ENCODE measurements around the gene RPSA. TPM values are rescaled to one million over a fixed set of nuclear protein-coding genes. Genes with fewer than 3 reads are reported as not detected.

The RPSA gene
- total and polyA plus RNA-seq, 2 experiments from 2014 or later: 406 to 1,590 TPM

- TF ChIP-seq EZH2phosphoT487 (IDR thresholded peaks at IDR 0.05; ENCODE audit: insufficient read depth, low read depth) (no peak), EZH2 (IDR thresholded peaks at IDR 0.05; ENCODE audit: insufficient read depth, poor library complexity, severe bottlenecking) (no peak)
- in situ Hi-C loops (cut with MboI): no loop called here
Observed at GRCh38 chr3:39396690-39397089, 9.8 kb upstream of the RPSA start.

GRCh38 chr3:39398700-39399099, 7.8 kb upstream of the RPSA start:
- Histone ChIP-seq H3K36me3 (ENCODE audit: low read depth) (peaks cover 26% of the 10 kb centered on the region; the same call in 1 of the 2 replicates), H3K79me2 (ENCODE audit: insufficient read depth) (no peaks in the 10 kb centered on the region), H3K9me2 (ENCODE audit: insufficient read depth) (no peaks in the 10 kb centered on the region), H3K9me3 (ENCODE audit: low read depth) (no peaks in the 10 kb centered on the region), H3K27ac (no peak overlapping the region), H4K20me1 (ENCODE audit: insufficient read depth) (no peaks in the 10 kb centered on the region), H2AFZ (no peak overlapping the region), H3K4me1 (ENCODE audit: insufficient read depth) (no peaks in the 10 kb centered on the region), H3K4me3 (no peak overlapping the region), H3K9ac (no peak overlapping the region), H3F3A (ENCODE audit: insufficient read depth) (no peaks in the 10 kb centered on the region), H3K4me2 (ENCODE audit: unreplicated experiment) (no peak overlapping the region), H3K27me3 (replicated peaks; ENCODE audit: insufficient read depth) (no peaks in the 10 kb centered on the region)
- 83 to 89% methylated on average over 4 of the region's 4 CpGs for WGBS, 2 experiments (ENCODE audit: low coverage in 1 of 2, low lambda C conversion rate in 2 of 2, missing lambda C conversion rate in 2 of 2)
- DNase-seq: no peak
- TF ChIP-seq EZH2 (IDR thresholded peaks at IDR 0.05; ENCODE audit: insufficient read depth, poor library complexity, severe bottlenecking) (no peak), EZH2phosphoT487 (IDR thresholded peaks at IDR 0.05; ENCODE audit: insufficient read depth, low read depth) (no peak)
- in situ Hi-C loops (cut with MboI): no loop called here

More at GRCh38 chr3:39396690-39397089, 9.8 kb upstream of the RPSA start:
- H3K9ac ChIP-seq: no peak overlapping the region
- no peak overlapping the region for H2AFZ ChIP-seq
- H4K20me1 ChIP-seq (ENCODE audit: insufficient read depth): no peaks in the 10 kb centered on the region
- H3K27ac ChIP-seq: no peak overlapping the region
- H3K9me3 ChIP-seq (ENCODE audit: low read depth): no peaks in the 10 kb centered on the region
- H3F3A ChIP-seq (ENCODE audit: insufficient read depth): no peaks in the 10 kb centered on the region
- no peak overlapping the region for H3K4me3 ChIP-seq
- no peaks in the 10 kb centered on the region for H3K4me1 ChIP-seq (ENCODE audit: insufficient read depth)
- H3K9me2 ChIP-seq (ENCODE audit: insufficient read depth): no peaks in the 10 kb centered on the region
- H3K27me3 ChIP-seq (replicated peaks; ENCODE audit: insufficient read depth): no peaks in the 10 kb centered on the region
- H3K4me2 ChIP-seq (ENCODE audit: unreplicated experiment): no peak overlapping the region
- no peak for DNase-seq
- WGBS, 2 experiments (ENCODE audit: low coverage in 1 of 2, low lambda C conversion rate in 2 of 2, missing lambda C conversion rate in 2 of 2): 79 to 84% methylated on average over 3 of the region's 3 CpGs
- H3K36me3 ChIP-seq (ENCODE audit: low read depth): peaks cover 33% of the 10 kb centered on the region; the same call in 1 of the 2 replicates
- H3K79me2 ChIP-seq (ENCODE audit: insufficient read depth): 0 out of 2 replicates have a peak, but pooled peaks cover 2% of the 10 kb centered on the region

- peaks cover 8% of the 10 kb centered on the region; the same call in 1 of the 2 replicates for H3K36me3 ChIP-seq (ENCODE audit: low read depth)
- no peak overlapping the region for H3K27ac ChIP-seq
- peaks cover under 1% of the 10 kb centered on the region; the same call in 1 of the 2 replicates for H3F3A ChIP-seq (ENCODE audit: insufficient read depth)
- no peaks in the 10 kb centered on the region for H3K9me2 ChIP-seq (ENCODE audit: insufficient read depth)
- H3K4me2 ChIP-seq (ENCODE audit: unreplicated experiment): no peak overlapping the region
- no peaks in the 10 kb centered on the region for H3K4me1 ChIP-seq (ENCODE audit: insufficient read depth)
- no peak for TF ChIP-seq EZH2phosphoT487 (IDR thresholded peaks at IDR 0.05; ENCODE audit: insufficient read depth, low read depth)
- no peak for TF ChIP-seq EZH2 (IDR thresholded peaks at IDR 0.05; ENCODE audit: insufficient read depth, poor library complexity, severe bottlenecking)
- in situ Hi-C loops (cut with MboI): no loop called here
- DNase-seq: no peak
- no peaks in the 10 kb centered on the region for H3K9me3 ChIP-seq (ENCODE audit: low read depth)
- 57 to 58% methylated on average over 2 of the region's 2 CpGs for WGBS, 2 experiments (ENCODE audit: low coverage in 1 of 2, low lambda C conversion rate in 2 of 2, missing lambda C conversion rate in 2 of 2)
- no peaks in the 10 kb centered on the region for H4K20me1 ChIP-seq (ENCODE audit: insufficient read depth)
- peaks cover 4% of the 10 kb centered on the region for H3K79me2 ChIP-seq (ENCODE audit: insufficient read depth)
- no peak overlapping the region for H3K4me3 ChIP-seq
- no peak overlapping the region for H2AFZ ChIP-seq
- H3K27me3 ChIP-seq (replicated peaks; ENCODE audit: insufficient read depth): no peaks in the 10 kb centered on the region
- H3K9ac ChIP-seq: no peak overlapping the region
Observed at GRCh38 chr3:39401983-39402382, 4.5 kb upstream of the RPSA start.

- Histone ChIP-seq H2AFZ (no peak overlapping the region), H3K36me3 (ENCODE audit: low read depth) (peaks cover 22% of the 10 kb centered on the region), H3K27me3 (replicated peaks; ENCODE audit: insufficient read depth) (no peaks in the 10 kb centered on the region), H3K9me3 (ENCODE audit: low read depth) (no peaks in the 10 kb centered on the region), H3K4me2 (ENCODE audit: unreplicated experiment) (no peak overlapping the region), H3F3A (ENCODE audit: insufficient read depth) (peaks cover 29% of the 10 kb centered on the region), H4K20me1 (ENCODE audit: insufficient read depth) (peaks cover 4% of the 10 kb centered on the region; the same call in 1 of the 2 replicates), H3K4me3 (no peak overlapping the region), H3K79me2 (ENCODE audit: insufficient read depth) (peaks cover 36% of the 10 kb centered on the region), H3K27ac (no peak overlapping the region), H3K9ac (no peak overlapping the region), H3K9me2 (ENCODE audit: insufficient read depth) (no peaks in the 10 kb centered on the region), H3K4me1 (ENCODE audit: insufficient read depth) (peaks cover 24% of the 10 kb centered on the region)
- no peak for TF ChIP-seq EZH2phosphoT487 (IDR thresholded peaks at IDR 0.05; ENCODE audit: insufficient read depth, low read depth)
- TF ChIP-seq EZH2 (IDR thresholded peaks at IDR 0.05; ENCODE audit: insufficient read depth, poor library complexity, severe bottlenecking): no peak
- DNase-seq: no peak
- WGBS, 2 experiments (ENCODE audit: low coverage in 1 of 2, low lambda C conversion rate in 2 of 2, missing lambda C conversion rate in 2 of 2): 77 to 80% methylated on average over 15 of the region's 15 CpGs
- in situ Hi-C loops (cut with MboI): no loop called here
Observed at GRCh38 chr3:39404943-39405686, 1.4 kb upstream of the RPSA start.
